Renal pelvis (tissue), 4 donors: ENCODE measurements around the gene CAMTA1. TPM values are rescaled to one million over a fixed set of nuclear protein-coding genes. Genes with fewer than 3 reads are reported as not detected.

Experiments used
- DNase-seq: peaks from one replicate; pipeline ENCODE4 v3.0.0-alpha.2; 2013
- polyA plus RNA-seq, 3 donors: library from polyadenylated mRNA; unstranded; fragments of 120-200 nt; gene quantifications; one replicate each; pipeline ENCODE4 v1.2.1, GENCODE V29; 2013; ENCODE audit not compliant: insufficient read length in 3 of 3

The CAMTA1 gene
- polyA plus RNA-seq, 3 donors = 72.3 to 83.1 (median 76.0) TPM

DNA sequence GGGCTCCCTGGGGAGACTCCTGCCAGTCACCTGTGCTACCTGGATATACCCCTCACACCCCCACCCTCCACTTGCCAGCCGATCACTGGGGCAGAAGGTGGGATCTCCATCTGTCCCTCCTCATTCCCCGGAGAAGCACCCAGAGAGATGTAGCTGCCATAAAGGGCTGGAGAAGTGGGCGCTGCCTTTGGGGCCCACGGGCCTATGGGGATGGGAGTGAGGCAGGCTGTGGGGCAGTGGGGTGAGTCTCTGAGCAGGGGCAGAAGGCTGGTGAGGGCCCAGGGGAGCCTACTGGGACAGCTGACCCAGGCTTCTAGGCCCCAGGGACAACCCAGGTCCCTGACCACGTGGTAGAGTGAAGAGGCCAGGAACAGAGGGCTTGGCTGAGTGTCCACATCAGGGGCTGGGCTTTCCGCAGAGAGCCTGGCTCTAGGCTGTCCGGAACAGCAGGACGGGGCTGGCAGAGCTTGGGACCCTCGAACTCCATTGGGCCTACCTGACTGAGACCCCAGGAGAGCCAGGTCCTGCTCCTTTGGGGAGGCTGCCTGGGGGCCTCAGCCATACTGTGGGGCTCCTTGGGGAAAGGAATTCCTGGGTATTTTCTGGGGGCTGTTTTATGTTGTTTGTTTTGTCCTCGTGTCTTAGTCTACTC is 780.0 kb downstream of the CAMTA1 start:
- DNase-seq = no peak

DNA sequence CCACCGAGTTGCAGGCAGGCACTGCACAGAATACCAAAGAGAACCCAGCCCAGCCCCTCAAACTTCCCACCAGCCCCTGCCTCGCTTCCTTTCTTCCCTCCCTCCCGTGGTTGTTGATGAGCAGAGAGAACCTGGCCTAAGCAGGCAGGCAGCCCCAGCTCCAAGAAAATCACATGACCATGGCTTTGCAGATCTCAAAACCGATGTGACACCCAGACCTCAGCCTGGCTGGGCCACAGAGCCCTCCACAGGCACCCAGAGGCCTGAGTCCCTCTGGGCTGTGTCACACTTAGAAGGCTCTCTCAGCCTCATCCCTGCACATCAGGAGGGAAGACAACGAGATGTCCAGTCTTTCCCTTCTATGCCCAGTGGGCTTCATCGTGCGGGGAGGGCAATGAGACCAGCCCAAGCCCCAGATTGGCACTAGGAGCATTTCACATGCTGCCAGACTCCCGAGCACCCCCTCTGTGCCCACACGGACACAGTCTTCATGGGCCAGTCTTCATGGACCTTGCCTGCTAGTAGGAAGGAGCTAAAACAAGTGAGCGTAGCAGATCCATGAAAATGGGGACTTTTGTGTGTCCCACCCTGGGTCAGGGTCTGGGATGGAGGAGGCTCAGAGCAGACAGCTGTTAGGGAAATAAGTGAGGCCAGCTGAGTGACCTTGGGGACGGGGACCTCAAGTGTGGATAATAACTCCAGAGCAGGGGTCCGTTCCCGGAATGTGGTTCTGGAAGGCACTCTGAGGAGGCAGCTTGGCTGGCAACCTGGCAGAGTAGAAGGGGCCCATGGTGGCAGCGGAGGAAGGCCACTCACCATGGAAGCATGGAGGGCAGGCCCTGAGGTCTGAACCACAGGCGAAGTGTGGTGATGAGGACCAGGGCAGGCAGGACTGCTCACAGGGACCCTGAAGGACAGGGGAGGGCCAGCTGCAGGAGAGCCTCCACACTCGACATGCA is 781.4 kb downstream of the CAMTA1 start:
- no peak for DNase-seq

GRCh38 chr1:7567376-7567775 is 782.1 kb downstream of the CAMTA1 start:
- DNase-seq = no peak

GRCh38 chr1:7568053-7568452 is 782.8 kb downstream of the CAMTA1 start:
- no peak for DNase-seq

DNA sequence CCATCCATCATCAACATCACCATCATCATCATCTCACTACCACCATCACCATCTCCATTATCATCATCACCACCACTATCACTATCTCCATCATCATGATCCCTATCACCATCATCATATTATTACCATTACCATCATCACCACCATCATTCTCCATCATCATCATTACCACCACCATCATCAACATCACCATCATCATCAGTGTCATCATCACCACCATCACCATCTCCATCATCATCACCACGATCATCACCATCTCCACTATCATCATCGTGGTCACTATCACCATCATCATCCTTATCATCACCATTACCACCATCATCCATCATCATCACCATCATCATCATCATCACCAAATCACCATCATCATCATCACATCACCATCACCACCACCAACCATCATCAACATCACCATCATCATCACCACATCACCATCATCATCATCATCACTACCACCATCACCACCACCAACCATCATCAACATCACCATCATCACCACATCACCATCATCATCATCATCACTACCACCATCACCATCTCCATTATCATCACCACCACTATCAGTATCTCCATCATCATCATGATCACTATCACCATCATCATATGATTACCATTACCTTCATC is 783.8 kb downstream of the CAMTA1 start:
- DNase-seq = no peak

GRCh38 chr1:7570311-7570710 is 785.1 kb downstream of the CAMTA1 start:
- DNase-seq = no peak

DNA sequence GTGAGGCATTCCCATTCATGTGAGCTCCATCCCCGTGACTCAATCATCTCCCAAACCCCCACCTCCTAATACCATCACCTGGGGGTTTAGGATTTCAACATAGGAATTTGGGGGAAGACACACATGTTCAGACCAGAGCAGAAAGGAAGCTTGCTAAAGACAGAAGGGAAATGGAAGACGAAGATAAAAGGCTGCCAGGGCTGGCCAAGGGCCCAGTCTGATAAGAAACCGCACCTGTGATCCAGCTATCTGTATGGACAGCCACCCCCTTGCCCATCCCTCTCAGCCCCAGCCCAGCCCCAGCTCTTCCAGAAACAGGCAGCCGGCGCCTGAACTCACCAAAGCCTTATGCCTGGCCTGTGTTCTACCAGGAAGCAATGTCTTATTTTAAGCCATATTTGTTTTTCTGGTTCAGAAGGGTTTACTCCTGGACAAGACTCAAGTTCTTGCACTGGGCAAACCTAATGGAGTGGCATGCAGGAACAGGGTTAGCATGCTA is 787.4 kb downstream of the CAMTA1 start:
- DNase-seq = no peak

DNA sequence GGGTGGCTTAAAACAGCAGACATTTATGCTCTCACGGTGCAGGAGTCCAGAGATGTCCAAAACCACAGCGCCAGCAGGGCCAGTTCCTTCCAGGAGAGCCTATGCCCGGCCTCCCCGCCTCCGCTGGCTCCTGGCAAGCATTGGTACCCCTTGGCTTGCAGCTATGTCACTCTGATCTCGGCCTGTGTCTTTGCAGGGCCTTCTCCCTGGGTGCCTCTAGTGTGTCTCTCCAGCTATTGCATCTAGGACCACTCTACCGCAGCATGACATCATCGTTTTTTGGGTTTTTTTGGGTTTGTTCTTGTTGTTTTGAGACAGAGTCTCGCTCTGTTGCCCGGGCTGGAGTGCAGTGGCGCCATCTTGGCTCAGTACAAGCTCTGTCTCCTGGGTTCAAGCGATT is 788.2 kb downstream of the CAMTA1 start:
- no peak for DNase-seq

DNA sequence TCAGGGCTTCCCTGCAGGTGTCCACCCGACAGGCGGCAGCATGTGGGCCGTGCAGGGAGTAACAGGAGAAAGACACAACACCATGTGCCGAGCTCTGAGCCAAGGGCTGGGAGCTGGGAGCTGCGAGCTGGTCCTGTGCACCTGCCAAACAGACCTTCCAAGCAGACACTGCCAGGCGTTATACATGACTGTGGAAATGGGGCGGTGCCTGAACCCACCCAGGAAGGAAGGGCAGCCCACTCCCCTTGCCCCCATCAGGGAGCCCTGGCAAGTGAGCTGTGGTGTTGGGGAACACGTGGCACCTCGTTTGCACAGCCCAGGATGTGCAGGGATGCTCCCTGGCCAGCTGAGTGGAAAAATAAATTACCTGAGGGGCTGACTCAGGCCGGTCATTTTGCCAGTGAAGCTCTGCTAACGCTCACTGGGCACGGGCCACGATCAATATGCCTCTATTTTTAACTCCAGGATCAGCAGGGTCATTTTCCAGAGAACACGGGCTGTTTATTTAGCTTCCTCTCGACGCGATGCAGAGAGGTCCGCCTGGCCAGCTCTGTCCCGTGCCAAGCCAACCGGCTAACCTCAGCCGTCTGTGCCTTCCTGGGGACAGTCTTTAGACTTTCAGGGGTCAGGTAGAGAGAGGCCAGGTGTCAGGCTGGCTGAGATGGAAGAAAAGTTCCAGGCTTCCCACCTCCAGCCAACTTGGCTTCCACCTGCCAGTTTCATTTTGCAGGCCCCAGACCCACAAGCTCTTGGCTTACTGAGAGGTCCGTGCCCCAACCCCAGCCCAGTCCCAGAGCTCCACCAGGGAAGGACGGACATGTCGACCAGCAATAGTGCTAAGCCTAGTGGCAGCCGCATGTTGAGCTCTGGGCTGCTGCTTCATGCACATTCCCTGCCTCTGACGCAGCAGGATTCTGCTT is 789.1 kb downstream of the CAMTA1 start:
- no peak for DNase-seq

DNA sequence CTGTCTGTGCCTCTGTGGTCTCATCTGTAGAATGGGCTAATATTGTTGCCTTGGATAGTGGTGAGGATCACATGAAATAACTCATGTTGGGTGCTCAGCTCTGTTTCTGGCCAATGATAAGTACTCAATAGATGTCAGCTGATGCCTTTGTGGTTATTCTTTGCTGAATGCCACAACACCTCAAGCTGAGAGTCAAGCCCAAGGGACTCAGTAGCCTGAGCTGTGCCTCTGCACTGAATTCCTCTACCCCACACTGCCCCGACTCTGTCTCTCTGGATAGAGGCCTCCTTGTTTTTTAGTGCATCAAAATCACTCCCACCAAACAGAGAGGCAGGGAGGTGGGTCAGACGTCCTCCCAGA is 789.8 kb downstream of the CAMTA1 start:
- no peak for DNase-seq

- DNase-seq = no peak
These were observed 791.8 kb downstream of the CAMTA1 start for GRCh38 chr1:7576946-7577657.

DNA sequence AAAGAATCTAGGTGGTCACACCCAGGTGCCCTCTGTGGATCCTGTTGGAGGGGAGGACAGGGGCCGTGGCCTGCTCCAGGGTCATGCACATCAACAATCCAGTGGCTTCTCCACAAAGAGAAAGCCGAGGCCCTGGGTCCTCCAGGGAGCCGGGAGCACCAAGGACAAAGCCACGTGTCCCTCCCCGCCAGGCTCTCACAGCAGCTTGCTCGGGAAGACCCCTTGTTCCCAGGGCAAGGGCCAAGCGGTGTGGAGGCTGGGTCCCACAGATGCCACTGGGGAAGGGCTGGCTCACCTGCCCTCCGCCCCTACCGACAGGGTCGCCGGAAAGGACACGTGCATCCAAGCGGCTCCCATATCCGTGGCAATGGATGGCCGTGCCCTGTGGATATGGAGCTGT is 793.0 kb downstream of the CAMTA1 start:
- DNase-seq = no peak

DNA sequence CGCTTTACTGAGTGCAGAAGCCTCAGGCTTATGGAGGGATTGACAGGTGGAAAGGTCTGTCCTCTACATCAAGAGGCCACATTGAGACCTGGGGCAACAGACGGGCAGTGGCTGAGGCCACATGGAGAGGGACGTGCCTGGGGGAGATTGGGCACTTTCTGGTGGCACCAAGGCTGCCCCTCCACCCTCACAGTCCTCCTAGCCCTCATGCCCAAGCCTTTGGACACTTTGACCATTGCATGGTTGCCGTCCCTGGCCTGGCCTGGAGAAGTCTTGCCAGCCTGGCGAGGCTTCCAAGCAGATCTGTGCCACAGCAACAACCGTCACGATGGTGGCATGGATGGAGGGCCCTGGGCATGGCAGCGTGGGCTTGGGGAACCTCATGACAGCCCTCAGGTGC is 793.8 kb downstream of the CAMTA1 start:
- DNase-seq = no peak

- DNase-seq = no peak
These were observed 794.9 kb downstream of the CAMTA1 start for GRCh38 chr1:7579831-7580804.

- no peak for DNase-seq
These were observed 795.9 kb downstream of the CAMTA1 start for GRCh38 chr1:7580923-7581753.

DNA sequence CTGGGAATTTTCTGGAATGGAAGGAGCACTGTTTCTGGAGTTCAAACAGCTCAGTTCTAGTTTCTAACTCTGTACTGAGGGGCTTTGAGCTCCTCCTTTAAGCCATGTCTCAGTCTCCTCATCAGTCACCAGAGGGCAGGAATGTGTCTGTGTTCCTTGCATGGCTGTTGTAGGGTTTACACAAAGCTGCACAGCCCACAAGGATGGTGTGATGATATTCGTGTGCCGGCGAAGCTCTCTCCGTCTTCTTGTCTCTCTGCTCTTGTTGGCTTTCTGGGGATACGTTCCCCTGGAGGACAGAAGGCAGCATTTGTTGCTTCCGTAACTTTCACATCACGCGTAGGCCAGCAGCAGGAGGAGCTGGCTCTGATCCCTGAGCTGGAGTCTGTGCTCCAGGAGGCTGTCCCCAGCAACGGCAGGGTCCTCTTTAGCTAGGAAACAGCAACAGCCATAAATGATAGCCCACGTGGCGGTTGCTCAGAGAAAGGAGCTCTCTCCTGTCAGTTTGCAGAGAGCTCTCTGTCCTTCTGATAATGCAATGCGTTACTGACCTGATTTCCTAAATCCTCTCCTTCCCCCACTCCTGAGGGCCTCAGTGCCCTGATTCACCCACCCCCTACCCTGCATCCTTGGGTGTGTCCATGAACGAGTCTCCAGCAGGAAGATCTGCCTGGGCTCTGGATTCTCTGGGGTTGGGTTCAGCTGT is 796.7 kb downstream of the CAMTA1 start:
- DNase-seq = no peak

DNA sequence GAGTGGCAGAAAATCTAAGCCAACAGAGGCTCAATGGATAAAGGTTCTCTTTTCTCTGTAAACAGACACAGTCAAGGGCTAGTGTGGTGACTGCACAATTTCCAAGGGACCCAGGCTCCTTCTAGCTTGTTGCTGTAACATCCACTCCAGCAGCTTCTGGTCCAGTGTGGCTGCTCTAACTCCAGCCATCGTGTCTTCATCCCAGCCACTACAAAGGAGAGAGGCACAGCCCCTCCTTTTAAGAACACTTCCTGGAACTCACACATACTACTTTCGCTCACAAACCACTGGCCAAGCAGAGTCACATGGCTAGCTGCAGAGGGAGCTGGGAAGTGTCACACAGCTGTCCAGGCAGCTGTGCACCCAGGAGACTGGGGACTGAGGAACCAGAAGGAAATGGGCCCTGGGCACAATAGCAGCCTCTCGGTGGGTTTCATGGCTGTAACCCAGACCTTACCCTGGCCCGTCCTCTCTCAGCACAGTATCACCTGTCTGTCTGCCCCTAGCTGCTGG is 797.3 kb downstream of the CAMTA1 start:
- no peak for DNase-seq
